Keratinocyte (primary cell): ENCODE data around the gene RBM6. TPM values are rescaled to one million over a fixed set of nuclear protein-coding genes. Genes with fewer than 3 reads are reported as not detected.

Source experiments
- DNase-seq: peaks from one replicate; pipeline ENCODE4 v3.0.0-alpha.2; 2011; ENCODE audit warnings: low read depth, missing footprints, low spot score
- FAIRE-seq: peaks from 2 replicates; lab custom pipeline; 2011; peaks lifted over from hg19 to GRCh38; lab: Jason Lieb, UNC
- H2AFZ ChIP-seq: 2 replicates; pipeline ENCODE4 v1.6.0; 2012; ENCODE audit warnings: low read length, control low read depth, inconsistent platforms; ENCODE audit not compliant: control insufficient read depth
- H3K27ac ChIP-seq: 2 replicates; pipeline ENCODE4 v1.5.1; 2011; ENCODE audit warnings: low read length; ENCODE audit not compliant: control insufficient read depth, insufficient read depth
- H3K27me3 ChIP-seq: 3 replicates; pipeline ENCODE4 v1.6.0; 2011; ENCODE audit warnings: low read length; ENCODE audit not compliant: control insufficient read depth, insufficient read depth; ENCODE audit errors: extremely low read depth
- H3K36me3 ChIP-seq, 2 experiments: 2 replicates in 1 of 2; 3 replicates in 1 of 2; pipeline ENCODE4 v1.5.1; 2011; ENCODE audit warnings: low read length in 2 of 2, mild to moderate bottlenecking in 1 of 2; ENCODE audit not compliant: control insufficient read depth in 2 of 2, insufficient read depth in 2 of 2; ENCODE audit errors: extremely low read depth in 1 of 2
- H3K4me1 ChIP-seq: 3 replicates; pipeline ENCODE4 v1.5.1; 2011; ENCODE audit warnings: low read length; ENCODE audit not compliant: control insufficient read depth, insufficient read depth; ENCODE audit errors: extremely low read depth
- H3K4me2 ChIP-seq: 3 replicates; pipeline ENCODE4 v1.6.0; 2011; ENCODE audit warnings: low read depth, low read length; ENCODE audit not compliant: control insufficient read depth, insufficient read depth; ENCODE audit errors: extremely low read depth
- H3K4me3 ChIP-seq, 3 experiments: fragments of 200-600 bp in 1 of 3; sonication (generic) in 1 of 3; 2 replicates in 2 of 3; 3 replicates in 1 of 3; pipeline ENCODE4 v1.5.1; 2011 to 2016; ENCODE audit warnings: low read length in 3 of 3, mild to moderate bottlenecking in 3 of 3, control low read depth in 2 of 3, inconsistent platforms in 1 of 3, low read depth in 1 of 3, mixed read lengths in 1 of 3, mixed run types in 1 of 3, moderate library complexity in 1 of 3; ENCODE audit not compliant: control insufficient read depth in 2 of 3, insufficient read depth in 2 of 3; ENCODE audit errors: extremely low read depth in 1 of 3
- H3K79me2 ChIP-seq: 2 replicates; pipeline ENCODE4 v1.6.0; 2012; ENCODE audit warnings: low read length; ENCODE audit not compliant: control insufficient read depth, insufficient read depth
- H3K9ac ChIP-seq: 3 replicates; pipeline ENCODE4 v1.6.0; 2011; ENCODE audit warnings: low read length; ENCODE audit not compliant: control insufficient read depth, insufficient read depth; ENCODE audit errors: extremely low read depth
- H3K9me1 ChIP-seq: 3 replicates; pipeline ENCODE4 v1.6.0; 2011; ENCODE audit warnings: low read length; ENCODE audit not compliant: control insufficient read depth, insufficient read depth; ENCODE audit errors: extremely low read depth
- H3K9me3 ChIP-seq: 2 replicates; pipeline ENCODE4 v1.5.1; 2012; ENCODE audit warnings: low read depth, low read length; ENCODE audit not compliant: control insufficient read depth
- H4K20me1 ChIP-seq: 3 replicates; pipeline ENCODE4 v1.6.0; 2011; ENCODE audit warnings: low read length; ENCODE audit not compliant: control insufficient read depth, insufficient read depth; ENCODE audit errors: extremely low read depth
- EZH2 ChIP-seq: IDR thresholded peaks from one replicate; pipeline ENCODE4 v1.6.1; 2012; ENCODE audit warnings: inconsistent platforms, mild to moderate bottlenecking, low read length, moderate library complexity
- dilution Hi-C: fragments of 300-500 bp; cut with MboI; formaldehyde crosslinking; loops from one replicate; pipeline ENCODE4 v1.7.0; 2020; ENCODE audit warnings: low sequenced_read_pairs; ENCODE audit not compliant: extremely low pct_ligation_motif_present
- polyA plus RNA-seq, 5 experiments: library from polyadenylated mRNA; depleted of rRNA in 3 of 5; stranded (reverse) in 3 of 5; stranded (forward) in 1 of 5; unstranded in 1 of 5; fragments of >200 nt; gene quantifications; 1 replicate in 1 of 5; 2 replicates in 3 of 5; 3 replicates in 1 of 5; pipeline versions ENCODE4 v1.2.1 to v1.2.3, GENCODE V29; 2011 to 2012; ENCODE audit warnings: missing spikeins in 2 of 5, low read depth in 1 of 5, low replicate concordance in 1 of 5
- TF ChIP-seq, protein P1 (sequence below), 3 experiments: IDR thresholded peaks in 1 of 3; conservative IDR thresholded peaks in 1 of 3; optimal IDR thresholded peaks in 1 of 3; 2 replicates in 2 of 3; 3 replicates in 1 of 3; pipeline versions ENCODE3 to v1.5.1; 2011; ENCODE audit warnings: low read length in 3 of 3, mild to moderate bottlenecking in 3 of 3, moderate library complexity in 2 of 3, control low read depth in 1 of 3, inconsistent platforms in 1 of 3; ENCODE audit not compliant: insufficient read depth in 2 of 3; ENCODE audit errors: extremely low read depth in 1 of 3

Gene RBM6
- polyA plus RNA-seq, 1 donor (not counting 4 experiments of a cell fraction or from before 2014, with no cell fraction given), result 43.2 TPM

DNA sequence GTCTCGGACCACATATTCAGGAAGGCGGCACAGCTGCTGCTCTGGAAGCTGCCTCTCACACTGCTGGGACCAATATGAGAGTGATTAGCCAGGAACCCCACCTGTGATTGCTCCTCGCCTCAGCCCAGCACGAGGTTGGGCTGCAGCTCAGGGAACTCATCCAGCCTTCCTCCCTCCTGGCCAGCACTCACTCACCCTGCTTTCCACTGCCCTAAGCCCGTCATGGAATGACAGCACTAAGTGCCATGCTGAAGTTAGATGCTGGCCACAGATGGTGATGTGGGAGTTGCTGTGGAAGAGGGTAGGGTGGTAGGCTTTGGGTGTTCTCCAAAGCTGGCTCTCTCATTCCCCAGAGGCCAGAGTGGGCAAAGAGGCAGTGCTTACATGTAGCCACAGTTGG lies 43.6 kb upstream of the RBM6 start:
- Histone ChIP-seq H3K79me2 (peaks cover 52% of the 10 kb centered on the region), H3K4me2 (no peak overlapping the region), H2AFZ (no peak overlapping the region), H3K9me3 (no peaks in the 10 kb centered on the region), H3K9me1 (peaks cover 5% of the 10 kb centered on the region), H3K4me3 (no peak overlapping the region), H3K9ac (no peak overlapping the region), H3K27me3 (no peaks in the 10 kb centered on the region), H3K36me3 (peaks cover 45 to 50% of the 10 kb centered on the region in 2 experiments), H4K20me1 (peaks cover 1% of the 10 kb centered on the region), H3K4me1 (peaks cover 25% of the 10 kb centered on the region), H3K27ac (no peak overlapping the region)
- FAIRE-seq (no peak), DNase-seq (no peak)
- dilution Hi-C loops, result no loop called here
- TF ChIP-seq, protein P1, sequence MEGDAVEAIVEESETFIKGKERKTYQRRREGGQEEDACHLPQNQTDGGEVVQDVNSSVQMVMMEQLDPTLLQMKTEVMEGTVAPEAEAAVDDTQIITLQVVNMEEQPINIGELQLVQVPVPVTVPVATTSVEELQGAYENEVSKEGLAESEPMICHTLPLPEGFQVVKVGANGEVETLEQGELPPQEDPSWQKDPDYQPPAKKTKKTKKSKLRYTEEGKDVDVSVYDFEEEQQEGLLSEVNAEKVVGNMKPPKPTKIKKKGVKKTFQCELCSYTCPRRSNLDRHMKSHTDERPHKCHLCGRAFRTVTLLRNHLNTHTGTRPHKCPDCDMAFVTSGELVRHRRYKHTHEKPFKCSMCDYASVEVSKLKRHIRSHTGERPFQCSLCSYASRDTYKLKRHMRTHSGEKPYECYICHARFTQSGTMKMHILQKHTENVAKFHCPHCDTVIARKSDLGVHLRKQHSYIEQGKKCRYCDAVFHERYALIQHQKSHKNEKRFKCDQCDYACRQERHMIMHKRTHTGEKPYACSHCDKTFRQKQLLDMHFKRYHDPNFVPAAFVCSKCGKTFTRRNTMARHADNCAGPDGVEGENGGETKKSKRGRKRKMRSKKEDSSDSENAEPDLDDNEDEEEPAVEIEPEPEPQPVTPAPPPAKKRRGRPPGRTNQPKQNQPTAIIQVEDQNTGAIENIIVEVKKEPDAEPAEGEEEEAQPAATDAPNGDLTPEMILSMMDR (optimal IDR thresholded peaks at IDR 0.05 in 1 of 3, IDR thresholded peaks at IDR 0.05 in 1 of 3, conservative IDR thresholded peaks at IDR 0.05 in 1 of 3; ENCODE audit: extremely low read depth in 1 of 3, insufficient read depth in 2 of 3, low read length in 3 of 3), result no peak
- TF ChIP-seq EZH2, result no peak

DNA sequence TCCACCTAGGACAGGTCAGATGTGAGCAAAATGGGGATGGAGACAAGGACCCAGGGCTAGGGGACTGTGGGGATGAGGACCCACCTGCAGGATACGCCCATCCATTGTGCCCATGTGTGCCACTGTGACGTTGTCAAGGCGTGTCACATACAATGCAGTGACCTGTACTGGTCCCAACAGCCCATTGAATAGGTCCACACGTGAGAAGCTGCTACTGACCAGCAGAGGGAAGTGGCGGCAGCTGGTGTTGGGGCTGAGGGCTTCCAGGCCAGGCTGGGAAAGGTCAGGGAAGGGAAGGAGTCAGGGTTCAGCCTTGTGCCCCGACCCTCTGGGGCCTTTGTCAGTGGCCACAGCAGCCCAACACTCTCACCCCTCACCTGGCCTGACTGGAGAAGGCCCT lies 41.0 kb upstream of the RBM6 start:
- Histone ChIP-seq H3K9me1 (peaks cover 5% of the 10 kb centered on the region), H3K4me1 (peaks cover 26% of the 10 kb centered on the region), H2AFZ (no peak overlapping the region), H3K27me3 (no peaks in the 10 kb centered on the region), H3K4me2 (peak overlapping the region; percentile 93), H3K79me2 (peaks cover 76% of the 10 kb centered on the region), H3K9me3 (no peaks in the 10 kb centered on the region), H3K36me3 (peaks cover 41 to 50% of the 10 kb centered on the region in 2 experiments), H4K20me1 (no peaks in the 10 kb centered on the region), H3K4me3 (peak overlapping the region; percentile 15 to 63 (median 21)), H3K27ac (peak overlapping the region; percentile 57), H3K9ac (peak overlapping the region; percentile 35)
- no peak for TF ChIP-seq EZH2
- TF ChIP-seq, protein P1 (optimal IDR thresholded peaks at IDR 0.05 in 1 of 3, IDR thresholded peaks at IDR 0.05 in 1 of 3, conservative IDR thresholded peaks at IDR 0.05 in 1 of 3; ENCODE audit: extremely low read depth in 1 of 3, insufficient read depth in 2 of 3, low read length in 3 of 3), result no peak
- FAIRE-seq (no peak), DNase-seq (no peak)
- dilution Hi-C loops, result no loop called here
